22Rv1 (cell line): ENCODE measurements around the gene CTNNA3.

Experiments used
- H3K27ac ChIP-seq: fragments of 450-650 bp; 2 replicates; pipeline ENCODE4 v1.5.1; 2017
- ZFX ChIP-seq: fragments of 450-650 bp; IDR thresholded peaks from 2 replicates; pipeline ENCODE4 v1.6.1; 2017; ENCODE audit warnings: antibody characterized with exemption, borderline replicate concordance
- TF ChIP-seq, protein P1 (sequence below): fragments of 450-650 bp; IDR thresholded peaks from 2 replicates; pipeline ENCODE4 v1.5.1; 2017; ENCODE audit warnings: mild to moderate bottlenecking

The CTNNA3 gene

GRCh38 chr10:65993451-65993850 lies 1702.5 kb downstream of the CTNNA3 start:
- no peak overlapping the region for H3K27ac ChIP-seq
- TF ChIP-seq, protein P1, sequence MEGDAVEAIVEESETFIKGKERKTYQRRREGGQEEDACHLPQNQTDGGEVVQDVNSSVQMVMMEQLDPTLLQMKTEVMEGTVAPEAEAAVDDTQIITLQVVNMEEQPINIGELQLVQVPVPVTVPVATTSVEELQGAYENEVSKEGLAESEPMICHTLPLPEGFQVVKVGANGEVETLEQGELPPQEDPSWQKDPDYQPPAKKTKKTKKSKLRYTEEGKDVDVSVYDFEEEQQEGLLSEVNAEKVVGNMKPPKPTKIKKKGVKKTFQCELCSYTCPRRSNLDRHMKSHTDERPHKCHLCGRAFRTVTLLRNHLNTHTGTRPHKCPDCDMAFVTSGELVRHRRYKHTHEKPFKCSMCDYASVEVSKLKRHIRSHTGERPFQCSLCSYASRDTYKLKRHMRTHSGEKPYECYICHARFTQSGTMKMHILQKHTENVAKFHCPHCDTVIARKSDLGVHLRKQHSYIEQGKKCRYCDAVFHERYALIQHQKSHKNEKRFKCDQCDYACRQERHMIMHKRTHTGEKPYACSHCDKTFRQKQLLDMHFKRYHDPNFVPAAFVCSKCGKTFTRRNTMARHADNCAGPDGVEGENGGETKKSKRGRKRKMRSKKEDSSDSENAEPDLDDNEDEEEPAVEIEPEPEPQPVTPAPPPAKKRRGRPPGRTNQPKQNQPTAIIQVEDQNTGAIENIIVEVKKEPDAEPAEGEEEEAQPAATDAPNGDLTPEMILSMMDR = no peak
- no peak for TF ChIP-seq ZFX

- H3K27ac ChIP-seq = no peak overlapping the region
- TF ChIP-seq, protein P1 = no peak
- TF ChIP-seq ZFX = no peak
Measured at GRCh38 chr10:65968871-65969270, 1727.1 kb downstream of the CTNNA3 start.

DNA sequence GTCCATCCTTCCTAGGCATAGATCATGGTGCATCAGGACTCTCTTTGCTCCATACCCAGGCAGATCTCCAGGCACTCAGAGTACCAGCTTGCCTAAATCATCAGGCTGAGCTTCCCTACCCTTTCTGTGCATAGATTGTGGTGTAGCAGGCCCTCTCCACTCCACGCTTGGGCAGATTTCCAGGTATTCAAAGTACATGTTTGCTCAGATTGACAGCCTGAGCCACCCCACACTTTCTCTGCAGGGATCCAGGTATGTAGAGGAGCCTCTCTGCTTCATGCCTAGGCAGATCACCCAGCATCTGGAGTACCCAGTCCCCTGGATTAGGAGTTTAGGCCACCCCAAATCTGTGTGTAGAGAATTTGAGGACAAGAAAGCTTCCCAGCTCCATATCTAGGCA lies 1727.6 kb downstream of the CTNNA3 start:
- no peak overlapping the region for H3K27ac ChIP-seq
- no peak for TF ChIP-seq ZFX
- TF ChIP-seq, protein P1 = no peak

GRCh38 chr10:65964205-65964604 lies 1731.8 kb downstream of the CTNNA3 start:
- H3K27ac ChIP-seq = no peak overlapping the region
- TF ChIP-seq ZFX = no peak
- TF ChIP-seq, protein P1 = no peak

GRCh38 chr10:65952086-65952485 lies 1743.9 kb downstream of the CTNNA3 start:
- no peak for TF ChIP-seq ZFX
- TF ChIP-seq, protein P1 = no peak
- H3K27ac ChIP-seq = no peak overlapping the region

DNA sequence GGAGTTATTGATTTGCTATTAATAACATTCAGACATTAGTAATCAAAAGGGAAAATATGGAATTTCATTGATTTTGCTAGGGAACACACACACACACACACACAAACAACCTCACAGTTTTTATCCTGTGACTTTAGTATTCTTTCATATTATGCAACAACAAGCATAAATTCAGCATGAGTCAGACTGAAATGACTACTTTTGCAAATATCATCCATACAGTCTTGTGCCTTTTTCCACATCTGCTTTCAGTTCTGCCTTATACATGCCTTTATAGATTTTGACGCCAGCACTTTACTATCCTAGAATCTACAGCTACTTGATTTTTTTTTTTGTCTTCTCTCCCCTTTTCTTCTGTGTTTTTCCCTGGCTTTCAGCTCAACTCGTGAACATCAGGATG lies 1745.9 kb downstream of the CTNNA3 start:
- no peak overlapping the region for H3K27ac ChIP-seq
- TF ChIP-seq, protein P1 = no peak
- no peak for TF ChIP-seq ZFX

GRCh38 chr10:65949526-65949925 lies 1746.5 kb downstream of the CTNNA3 start:
- TF ChIP-seq ZFX = no peak
- TF ChIP-seq, protein P1 = no peak
- H3K27ac ChIP-seq = no peak overlapping the region
